T-helper 1 cell treated with Interleukin-12 subunit alpha and Interleukin-12 subunit beta and Interleukin-4 antibody, amounts not matched to agents 30 ng/mL and 1 ng/mL, for 36 hours (primary cell): ENCODE measurements around the gene TNF. TPM values are rescaled to one million over a fixed set of nuclear protein-coding genes. Genes with fewer than 3 reads are reported as not detected.

Experiments
- intact Hi-C: fragments of 100-400 bp; cut with micrococcal nuclease; formaldehyde crosslinking; loops from one replicate; pipeline ENCODE4 v1.15.1; 2024
- total RNA-seq: library from RNA; stranded (reverse); gene quantifications from 2 replicates; pipeline ENCODE4 v1.2.3, GENCODE V29; 2022

Gene TNF
- 171 and 172 TPM in 2 replicates for total RNA-seq

GRCh38 chr6:31575335-31575901 lies at the start of gene TNF:
TSS of gene TNF (plus strand) at chr6:31575565. CDS start at chr6:31575742, 177 bp downstream.
- intact Hi-C loops = loop anchor here (1.0 to 5.0 kb wide), 3 partner anchors 28 to 162 kb away; partner anchors contain the start of genes CLIC1, NFKBIL1 and PRRC2A

GRCh38 chr6:31525932-31526591 lies 49.3 kb upstream of the TNF start:
- intact Hi-C loops = no loop called here

- intact Hi-C loops = no loop called here
Observed at GRCh38 chr6:31528307-31528777, 47.0 kb upstream of the TNF start.

- intact Hi-C loops = no loop called here
Observed at GRCh38 chr6:31528821-31529328, 46.5 kb upstream of the TNF start, which contains the start of gene MCCD1. TSS of gene MCCD1 (plus strand) at chr6:31528962. CDS start at chr6:31529015, 53 bp downstream.

GRCh38 chr6:31529329-31530150 lies 45.8 kb upstream of the TNF start:
- intact Hi-C loops = no loop called here

- intact Hi-C loops = no loop called here
Observed at GRCh38 chr6:31530659-31531058, 44.7 kb upstream of the TNF start.

GRCh38 chr6:31531162-31531561 lies 44.2 kb upstream of the TNF start:
- intact Hi-C loops = no loop called here

- intact Hi-C loops = no loop called here
Observed at GRCh38 chr6:31531771-31532643, 43.4 kb upstream of the TNF start.

- intact Hi-C loops = no loop called here
Observed at GRCh38 chr6:31532644-31533454, 42.5 kb upstream of the TNF start.

GRCh38 chr6:31533455-31533841 lies 41.9 kb upstream of the TNF start:
- intact Hi-C loops = no loop called here

GRCh38 chr6:31534011-31534410 lies 41.4 kb upstream of the TNF start:
- intact Hi-C loops = no loop called here

- intact Hi-C loops = no loop called here
Observed at GRCh38 chr6:31534521-31535040, 40.8 kb upstream of the TNF start.

GRCh38 chr6:31535538-31536324 lies 39.6 kb upstream of the TNF start:
- intact Hi-C loops = no loop called here

GRCh38 chr6:31538805-31539400 lies 36.5 kb upstream of the TNF start:
- intact Hi-C loops = no loop called here

GRCh38 chr6:31540640-31541039 lies 34.7 kb upstream of the TNF start:
- intact Hi-C loops = loop anchor here (1.0 to 5.0 kb wide), 7 partner anchors 46 to 1297 kb away; partner anchors contain the start of genes EHMT2, MDC1, PRRC2A and TAP2

- intact Hi-C loops = loop anchor here (1.0 to 5.0 kb wide), 7 partner anchors 47 to 1296 kb away; partner anchors contain the start of genes EHMT2, MDC1, PRRC2A and TAP2
Observed at GRCh38 chr6:31541059-31541657, 34.2 kb upstream of the TNF start.

- intact Hi-C loops = loop anchor here (1.0 to 5.0 kb wide), 10 partner anchors 45 to 1295 kb away; partner anchors contain the start of genes BAG6, EHMT2, MDC1 and PRRC2A
Observed at GRCh38 chr6:31541658-31542521, 33.5 kb upstream of the TNF start, which contains the start of gene DDX39B. TSS of gene DDX39B (minus strand) at chr6:31542003. CDS start at chr6:31540532, 1,471 bp downstream.
